GM18502 (cell line): ENCODE results near the gene RYR3.

Experiments used
- ATAC-seq: cut with Tn5 transposase; IDR thresholded peaks from one replicate; pipeline ENCODE4 v1.9.1; 2021; ENCODE audit warnings: mild to moderate bottlenecking; ENCODE audit not compliant: unreplicated experiment, poor library complexity

Gene RYR3

DNA sequence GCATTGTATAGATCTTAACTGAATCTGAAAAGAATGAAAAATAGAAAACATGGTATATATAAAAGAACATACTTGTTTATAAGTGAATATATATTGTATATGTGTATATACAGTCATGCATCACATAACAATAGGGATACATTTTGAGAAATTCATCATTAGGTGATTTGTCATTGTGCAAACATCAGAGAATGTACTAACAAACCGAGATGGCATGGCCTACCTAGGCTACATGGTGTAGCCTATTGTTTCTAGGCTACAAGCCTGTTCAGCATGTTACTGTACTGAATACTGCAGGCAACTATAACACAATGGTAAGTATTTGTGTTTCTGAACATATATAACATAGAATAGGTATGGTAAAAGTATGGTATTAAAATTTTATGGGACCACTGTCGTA lies 592.9 kb downstream of the RYR3 start:
- no peak for ATAC-seq

DNA sequence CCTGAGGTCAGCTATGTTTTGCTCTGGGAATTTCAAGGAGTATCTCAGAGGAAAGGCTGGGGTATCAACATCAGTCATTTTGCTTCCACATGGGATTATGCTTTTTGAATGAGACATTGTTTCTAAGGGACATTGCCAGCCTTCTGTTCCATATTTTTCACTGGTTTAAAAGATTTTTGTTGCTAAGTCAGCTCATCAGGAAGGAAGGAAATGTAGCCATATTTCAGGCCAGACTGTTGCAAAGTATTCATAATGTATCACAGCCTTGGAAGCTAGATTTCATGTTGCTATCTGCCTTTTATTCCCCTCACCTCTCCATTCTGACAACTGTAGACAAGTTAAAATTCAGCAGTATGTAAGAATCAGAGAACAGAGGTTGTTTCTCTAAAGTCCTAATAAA lies 596.6 kb downstream of the RYR3 start:
- ATAC-seq, result no peak

DNA sequence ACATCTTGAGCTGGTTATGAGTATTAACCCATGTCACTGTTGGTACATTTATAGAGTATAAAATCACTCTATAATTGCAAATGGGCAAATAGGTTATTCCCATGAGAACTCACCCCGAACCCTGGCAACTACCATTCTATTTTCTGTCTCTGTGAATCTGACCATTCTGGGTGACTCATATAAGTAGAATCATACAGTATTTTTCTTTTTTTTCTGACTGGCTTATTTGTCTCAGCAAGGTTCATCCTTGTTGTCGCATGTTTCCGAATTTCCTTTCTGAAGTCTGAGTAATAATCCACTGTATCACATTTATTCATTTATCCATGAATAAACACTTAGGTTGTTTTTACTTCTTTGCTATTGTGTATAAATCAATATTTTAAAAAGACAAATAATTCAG lies 597.6 kb downstream of the RYR3 start:
- no peak for ATAC-seq

DNA sequence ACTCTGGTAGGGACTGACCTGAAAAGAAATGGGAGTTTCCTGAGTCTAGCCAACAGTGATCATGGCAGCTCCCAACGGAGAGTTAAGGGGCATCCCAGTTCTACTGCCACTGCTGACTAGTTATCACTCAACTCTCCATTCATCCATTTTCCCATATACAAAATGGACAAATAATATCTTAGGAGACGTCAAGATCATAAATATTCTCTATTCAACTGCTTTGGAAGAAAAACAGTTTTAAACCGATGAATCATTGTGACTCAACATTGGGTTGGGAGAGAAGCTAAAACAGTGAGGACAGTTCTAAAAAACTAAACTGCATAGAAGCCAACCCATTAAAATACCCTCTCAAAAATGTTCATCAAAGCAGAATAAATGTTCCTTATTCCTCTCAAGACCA lies 600.0 kb downstream of the RYR3 start:
- ATAC-seq, result no peak

DNA sequence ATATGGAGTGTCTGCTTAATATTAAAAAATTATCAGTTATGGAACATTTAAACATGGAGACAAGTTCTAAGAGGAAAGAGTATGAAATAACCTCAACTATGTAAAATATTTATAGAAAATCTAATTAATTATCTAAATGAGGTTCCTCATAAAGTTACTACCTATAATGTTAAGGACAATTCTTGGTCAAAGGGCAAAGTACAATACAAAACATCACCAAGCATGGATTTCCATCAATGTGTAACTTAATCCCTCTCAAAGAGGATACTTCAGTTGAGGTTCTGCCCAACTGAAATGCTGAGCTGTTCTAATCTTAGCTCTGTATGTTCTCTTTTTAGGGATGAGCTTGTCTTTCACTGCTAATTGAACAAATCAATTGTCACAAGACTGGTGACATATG lies 601.6 kb downstream of the RYR3 start:
- ATAC-seq, result no peak

DNA sequence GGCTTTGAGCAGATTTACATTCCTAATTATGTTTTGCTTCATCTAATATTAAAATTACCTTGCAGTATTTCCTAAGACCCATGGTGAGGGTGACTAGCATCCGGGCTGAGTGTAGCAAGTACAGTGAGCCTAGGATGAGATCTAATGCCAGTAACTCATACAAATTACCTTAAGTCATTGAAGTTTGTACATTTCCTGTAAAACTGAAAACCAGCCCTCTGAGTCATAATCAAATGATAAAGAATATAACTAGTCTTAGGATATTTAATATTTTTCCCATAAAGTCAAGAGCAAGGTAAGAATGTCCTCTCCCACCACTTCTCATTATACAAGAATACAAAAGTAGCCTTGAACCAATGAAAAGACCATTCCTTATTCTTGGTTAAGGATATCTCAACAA lies 602.7 kb downstream of the RYR3 start:
- no peak for ATAC-seq
